Coronary artery (tissue), 2 donors: Measurements from ENCODE around the gene PCSK5.
"Not testable (repeated sequence)": the region's sequence is repeated elsewhere in the genome, so short reads cannot be mapped to it uniquely, and the experiment has no call there.

Experiments used
- DNase-seq: peaks from one replicate; pipeline ENCODE4 v3.0.0-alpha.2; 2017; ENCODE audit warnings: low spot score
- H3K27ac ChIP-seq, 2 donors: fragments of 200-600 bp; sonication (generic); one replicate each; pipeline ENCODE4 v1.5.1; 2016 to 2019
- H3K4me3 ChIP-seq: fragments of 200-600 bp; sonication (generic); 2 replicates; pipeline ENCODE4 v1.5.1; 2016; ENCODE audit warnings: mild to moderate bottlenecking, moderate library complexity
- CTCF ChIP-seq: fragments of 200-600 bp; sonication (generic); IDR thresholded peaks from one replicate; pipeline ENCODE4 v1.5.1; 2019; ENCODE audit warnings: antibody characterized with exemption

The PCSK5 gene

GRCh38 chr9:76296561-76297310 lies 406.3 kb downstream of the PCSK5 start:
- no peak overlapping the region for H3K4me3 ChIP-seq
- TF ChIP-seq CTCF, result no peak
- DNase-seq, result no peak
- H3K27ac ChIP-seq, result no peak overlapping the region

DNA sequence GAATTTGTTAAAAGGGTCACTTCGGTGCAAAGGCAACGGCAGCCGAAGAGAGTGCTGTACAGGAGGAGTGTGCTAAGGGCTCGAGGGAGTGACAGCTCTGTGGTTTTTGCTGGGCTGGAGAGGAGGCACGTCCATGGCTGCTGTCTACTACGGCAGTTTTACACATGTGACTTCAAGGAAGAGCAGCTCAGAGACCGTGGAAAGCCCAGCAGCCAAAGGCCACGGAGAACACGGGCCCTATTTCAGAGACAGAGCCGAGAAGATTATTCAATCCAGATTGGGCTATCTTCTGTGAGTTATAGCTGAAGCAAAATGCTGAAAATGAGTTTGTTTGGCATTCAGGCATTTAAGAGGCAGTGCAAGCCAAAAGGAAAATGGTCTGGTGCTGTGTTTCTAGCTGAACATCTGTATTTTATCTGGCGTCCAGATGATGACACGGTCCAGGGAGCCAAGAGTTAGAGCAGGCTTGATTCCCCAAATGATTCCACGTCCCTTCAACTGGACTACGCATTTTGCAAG lies 407.3 kb downstream of the PCSK5 start:
- DNase-seq, result no peak
- no peak for TF ChIP-seq CTCF
- Histone ChIP-seq H3K27ac (peak overlapping the region in 1 of 2 donors; percentile 31), H3K4me3 (peak overlapping the region; percentile 33)

GRCh38 chr9:76298521-76299144 lies 408.2 kb downstream of the PCSK5 start:
- no peak overlapping the region for H3K4me3 ChIP-seq
- no peak overlapping the region for H3K27ac ChIP-seq
- no peak for TF ChIP-seq CTCF
- no peak for DNase-seq

GRCh38 chr9:76302543-76302942 lies 412.1 kb downstream of the PCSK5 start:
- no peak overlapping the region for H3K4me3 ChIP-seq
- no peak for DNase-seq
- TF ChIP-seq CTCF, result no peak
- H3K27ac ChIP-seq, result no peak overlapping the region

GRCh38 chr9:76302947-76303550 lies 412.6 kb downstream of the PCSK5 start:
- TF ChIP-seq CTCF, result peak; percentile 40
- no peak for DNase-seq
- Histone ChIP-seq H3K4me3 (no peak overlapping the region), H3K27ac (no peak overlapping the region)

DNA sequence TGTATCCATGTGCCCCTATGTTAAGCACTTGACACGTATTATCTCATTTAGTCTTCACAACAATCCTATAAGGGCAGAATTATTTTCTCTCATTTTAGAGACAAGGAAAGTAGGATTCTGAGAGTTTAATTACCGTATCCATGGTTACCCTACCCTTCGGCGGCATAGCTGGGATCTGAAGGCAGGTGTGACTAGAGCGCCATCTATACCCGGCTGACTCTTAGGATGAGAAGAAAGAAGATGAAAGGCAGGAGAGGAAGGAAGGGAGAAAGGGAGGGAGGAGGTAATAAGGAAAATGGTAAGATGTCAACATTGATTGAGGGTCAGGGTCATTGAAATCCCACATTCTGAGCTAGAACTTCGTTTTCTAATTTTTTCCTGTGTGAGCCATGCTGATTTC lies 416.6 kb downstream of the PCSK5 start:
- DNase-seq, H3K27ac ChIP-seq, H3K4me3 ChIP-seq: not testable (repeated sequence)

DNA sequence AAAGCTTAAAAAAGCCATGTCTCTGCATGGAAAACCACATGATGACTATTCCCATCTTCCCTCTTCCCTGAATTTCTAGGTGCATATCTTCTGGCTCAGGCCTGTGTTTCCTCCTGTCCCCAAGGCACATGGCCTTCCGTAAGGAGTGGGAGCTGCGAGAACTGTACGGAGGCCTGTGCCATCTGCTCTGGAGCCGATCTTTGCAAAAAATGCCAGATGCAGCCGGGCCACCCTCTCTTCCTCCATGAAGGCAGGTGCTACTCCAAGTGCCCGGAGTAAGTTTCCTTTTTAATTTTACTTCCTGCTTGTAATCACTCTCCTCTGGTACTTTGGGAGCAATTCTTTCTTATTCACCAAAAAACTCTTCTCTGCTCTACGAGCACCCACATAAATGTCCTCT lies 420.1 kb downstream of the PCSK5 start:
- no peak overlapping the region for H3K27ac ChIP-seq
- no peak for TF ChIP-seq CTCF
- H3K4me3 ChIP-seq, result no peak overlapping the region
- no peak for DNase-seq
